MCF 10A (cell line): ENCODE results near the gene PRICKLE4. TPM values are rescaled to one million over a fixed set of nuclear protein-coding genes. Genes with fewer than 3 reads are reported as not detected.
A peak's percentile ranks its signal among the peaks of the same experiment; 100 is the strongest.

ENCODE experiments used
- BruUV-seq: library from RNA; stranded (reverse); fragments of 400-500 nt; replicated peaks from 2 replicates; lab custom pipeline; 2021; lab: Mats Ljungman, UMichigan
- CTCF ChIA-PET: fragments of 300-600 bp; sonication (Branson Sonifier 250); formaldehyde crosslinking; extraction: SDS; loops from one replicate; lab custom pipeline; 2021; ENCODE audit warnings: antibody characterized with exemption, inconsistent platforms; lab: Yijun Ruan, JAX
- POLR2A ChIA-PET: fragments of 300-600, 350-650 bp; sonication (Branson Sonifier 250); formaldehyde crosslinking; extraction: SDS; loops from one replicate; lab custom pipeline; 2020; ENCODE audit warnings: antibody characterized with exemption, inconsistent platforms; lab: Yijun Ruan, JAX
- DNase-seq: peaks from one replicate; pipeline ENCODE4 v3.0.0-alpha.2; 2018; ENCODE audit not compliant: unreplicated experiment
- H3K27ac Mint-ChIP-seq: one replicate; pipeline ENCODE4 v1.8.0; 2022; ENCODE audit warnings: mild to moderate bottlenecking, low read depth, mixed read lengths; ENCODE audit not compliant: unreplicated experiment
- H3K27me3 Mint-ChIP-seq: one replicate; pipeline ENCODE4 v1.8.0; 2022; ENCODE audit warnings: mixed read lengths; ENCODE audit not compliant: insufficient read depth, unreplicated experiment
- H3K36me3 Mint-ChIP-seq: one replicate; pipeline ENCODE4 v1.8.0; 2022; ENCODE audit warnings: mild to moderate bottlenecking, moderate library complexity, mixed read lengths; ENCODE audit not compliant: insufficient read depth, unreplicated experiment
- H3K4me1 Mint-ChIP-seq: one replicate; pipeline ENCODE4 v1.8.0; 2022; ENCODE audit warnings: mixed read lengths; ENCODE audit not compliant: insufficient read depth, unreplicated experiment
- H3K4me3 Mint-ChIP-seq: one replicate; pipeline ENCODE4 v1.8.0; 2022; ENCODE audit warnings: mild to moderate bottlenecking, moderate library complexity, mixed read lengths; ENCODE audit not compliant: unreplicated experiment
- H3K9me3 Mint-ChIP-seq: one replicate; pipeline ENCODE4 v1.8.0; 2022; ENCODE audit warnings: mixed read lengths; ENCODE audit not compliant: unreplicated experiment
- CTCF ChIP-seq: fragments of 200-600 bp; IDR thresholded peaks from one replicate; pipeline ENCODE4 v1.8.0; 2022; ENCODE audit warnings: antibody characterized with exemption, mild to moderate bottlenecking; ENCODE audit not compliant: unreplicated experiment
- intact Hi-C: fragments of 100-400 bp; cut with micrococcal nuclease; formaldehyde crosslinking; loops from 2 replicates; pipeline ENCODE4 v1.14.1; 2022
- total RNA-seq: library from RNA; stranded (reverse); gene quantifications from 2 replicates; pipeline ENCODE4 v1.2.3, GENCODE V29; 2022

PRICKLE4 gene
- total RNA-seq, 1 experiment from 2014 or later = 0.93 TPM

- intact Hi-C loops = loop anchor here (5.0 to 10.0 kb wide), 2 partner anchors 153 to 430 kb away; partner anchors contain the start of gene MRPS10
- Mint-ChIP-seq H3K36me3 (peaks cover 17% of the 10 kb centered on the region), H3K27ac (peak overlapping the region; percentile 51), H3K27me3 (no peaks in the 10 kb centered on the region), H3K4me1 (peaks cover 23% of the 10 kb centered on the region), H3K4me3 (peak overlapping the region; percentile 47), H3K9me3 (no peaks in the 10 kb centered on the region)
- DNase-seq = no peak
- no peak for TF ChIP-seq CTCF
- no TSS peak for BruUV-seq
- ChIA-PET POLR2A (interaction anchor here (0.5 to 5.9 kb wide), 5 partner anchors 155 to 405 kb away, joined by 3 to 100 read pairs (median 3); partner anchors contain the start of gene TAF8), CTCF (interaction anchor here (0.7 to 5.3 kb wide), 13 partner anchors 9 to 416 kb away, joined by 3 to 48 read pairs (median 4); partner anchors contain the start of genes BYSL and MED20)
Observed at GRCh38 chr6:41784581-41785171, 4.1 kb downstream of the PRICKLE4 start.

GRCh38 chr6:41785254-41785653, 4.7 kb downstream of the PRICKLE4 start:
- Mint-ChIP-seq H3K4me1 (peaks cover 23% of the 10 kb centered on the region), H3K9me3 (no peaks in the 10 kb centered on the region), H3K27me3 (no peaks in the 10 kb centered on the region), H3K4me3 (peak overlapping the region; percentile 47), H3K36me3 (peaks cover 23% of the 10 kb centered on the region), H3K27ac (peak overlapping the region; percentile 51)
- POLR2A ChIA-PET = interaction anchor here (0.5 to 5.9 kb wide), 4 partner anchors 241 to 1421 kb away, joined by 3 to 100 read pairs (median 3); partner anchors contain the start of gene TAF8
- no peak for DNase-seq
- TF ChIP-seq CTCF = no peak
- intact Hi-C loops = loop anchor here (5.0 to 10.0 kb wide), 2 partner anchors 152 to 430 kb away; partner anchors contain the start of gene MRPS10
- CTCF ChIA-PET = interaction anchor here (0.7 to 5.3 kb wide), 15 partner anchors 9 to 259 kb away, joined by 3 to 48 read pairs (median 4); partner anchors contain the start of genes BYSL and MED20
- no TSS peak for BruUV-seq

GRCh38 chr6:41785689-41786450, 5.3 kb downstream of the PRICKLE4 start:
- ChIA-PET POLR2A (interaction anchor here (0.5 to 5.9 kb wide), 12 partner anchors 10 to 1421 kb away, joined by 3 to 100 read pairs (median 6); partner anchors contain the start of genes BYSL, MED20, TAF8 and TFEB), CTCF (interaction anchor here (0.5 to 5.3 kb wide), 31 partner anchors 10 to 359 kb away, joined by 3 to 48 read pairs (median 4); partner anchors contain the start of genes BYSL, MED20 and TFEB)
- Mint-ChIP-seq H3K9me3 (no peaks in the 10 kb centered on the region), H3K36me3 (peaks cover 29% of the 10 kb centered on the region), H3K27me3 (no peaks in the 10 kb centered on the region), H3K4me1 (peaks cover 22% of the 10 kb centered on the region), H3K27ac (no peak overlapping the region), H3K4me3 (peak overlapping the region; percentile 88)
- no peak for DNase-seq
- BruUV-seq = no TSS peak
- intact Hi-C loops = loop anchor here (5.0 to 10.0 kb wide), 2 partner anchors 151 to 429 kb away; partner anchors contain the start of gene MRPS10
- TF ChIP-seq CTCF = no peak
